Right ventricle myocardium inferior (tissue), 1 donor: ENCODE measurements around the gene ZNF717. TPM values are rescaled to one million over a fixed set of nuclear protein-coding genes. Genes with fewer than 3 reads are reported as not detected.
"Not testable (repeated sequence)": the region's sequence is repeated elsewhere in the genome, so short reads cannot be mapped to it uniquely, and the experiment has no call there.

Experiments used
- ATAC-seq: fragments of 200-7000 bp; cut with Tn5 transposase; one replicate; pipeline ENCODE4 v1.9.1; 2020; ENCODE audit warnings: mild to moderate bottlenecking, moderate library complexity
- DNase-seq: peaks from one replicate; pipeline ENCODE4 v3.0.0; 2021; ENCODE audit errors: missing footprints
- intact Hi-C: fragments of 100-400 bp; cut with DNase I; formaldehyde crosslinking; loops from one replicate; pipeline ENCODE4 v1.11.0; 2022
- long read RNA-seq: library from polyadenylated mRNA; unstranded; transcript quantifications from one replicate; pipeline ENCODE4 v2.0.0, GENCODE V29; 2021
- microRNA-seq: library from miRNA; unstranded; fragments of <30 nt; microRNA quantifications from one replicate; pipeline ENCODE4 v1.2.0, GENCODE V29; 2020
- total RNA-seq: library from RNA; stranded (reverse); fragmentation: NEBNext Ultra II Directional; extraction: Animal tissue kit (Norgen Biotek cat#: 25700); gene quantifications from one replicate; pipeline ENCODE4 v1.2.1, GENCODE V29; 2021
- donor health status: DM: no; HTN: yes; CAD: no; lungs with severe emphysema.

ZNF717 gene
- 7.5 TPM for total RNA-seq
- long read RNA-seq, result 0 reads

DNA sequence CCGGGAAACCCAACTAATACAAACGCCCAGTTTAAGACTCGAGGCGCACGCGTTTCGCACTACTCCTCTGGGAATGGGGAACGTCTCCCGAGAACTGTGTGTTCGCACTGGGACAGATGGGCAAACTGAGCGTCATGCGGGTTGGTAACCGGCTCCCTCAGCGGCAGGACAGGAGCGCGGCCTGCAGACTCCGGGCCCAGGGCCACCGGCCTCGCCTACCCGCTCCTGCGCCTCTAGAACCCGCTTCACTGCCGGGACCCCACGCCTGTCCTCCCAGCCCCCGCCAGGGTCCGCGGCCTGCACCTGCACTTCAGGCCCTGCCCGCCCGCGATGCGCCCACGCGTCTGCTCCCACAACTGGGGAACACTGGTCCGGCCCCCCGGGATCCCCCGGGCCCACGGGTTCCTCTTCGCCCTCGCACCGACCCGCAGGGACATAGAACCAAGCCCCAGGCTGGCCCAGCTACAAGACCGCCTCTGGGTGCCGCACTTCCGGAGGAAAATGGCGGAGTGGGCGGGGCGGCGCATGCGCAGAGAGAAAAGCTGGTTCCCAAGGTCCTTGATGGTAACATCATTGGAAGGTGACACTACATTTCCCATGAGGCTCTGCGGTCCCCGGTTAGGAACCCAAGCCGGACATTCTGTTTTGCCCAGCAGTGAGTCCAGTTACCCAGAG is at the start of gene ZNF717:
TSS of gene ZNF717 (minus strand) at position 469 of the 675 bp plus-strand sequence. CDS start 2,187 bp downstream, outside the sequence.
- intact Hi-C loops, ATAC-seq: not testable (repeated sequence)
- peak; percentile 94 for DNase-seq

DNA sequence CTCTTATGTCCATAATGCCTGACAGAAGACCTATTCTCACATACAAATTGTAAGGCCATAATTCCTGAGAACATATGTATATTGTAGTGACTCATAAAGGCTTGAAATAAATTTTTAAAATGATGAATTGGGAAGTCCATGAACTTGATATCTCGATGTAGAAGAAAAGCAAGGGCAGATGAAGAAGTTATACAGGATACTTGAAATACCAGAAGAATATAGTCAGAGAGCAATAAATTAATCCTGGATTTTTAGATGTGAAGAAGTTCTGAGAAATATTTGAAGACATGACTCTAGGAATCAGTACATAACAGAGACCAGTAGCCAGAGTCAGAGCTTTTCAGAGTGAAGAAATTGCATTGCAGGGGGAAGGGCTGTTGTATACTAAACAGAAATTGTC is 45.7 kb upstream of the ZNF717 start:
- ATAC-seq, DNase-seq, intact Hi-C loops: not testable (repeated sequence)

DNA sequence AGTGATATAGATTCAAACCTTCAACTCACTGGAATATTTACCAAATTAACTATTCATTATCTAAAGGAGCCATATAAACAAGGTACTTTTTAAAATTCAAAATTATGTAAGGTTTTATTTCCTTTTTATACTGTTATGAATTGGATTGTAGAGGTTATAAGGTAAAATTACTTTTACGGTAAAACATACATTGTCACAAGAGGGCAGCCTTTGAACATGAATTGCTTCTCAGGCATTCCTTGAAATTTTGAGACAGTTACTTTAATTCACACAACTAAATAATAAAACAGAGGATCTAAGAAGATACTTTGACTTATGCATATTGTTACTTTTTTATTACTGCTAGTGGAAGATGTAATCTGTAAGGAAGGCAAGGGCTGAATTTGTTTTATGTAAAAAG is 32.7 kb upstream of the ZNF717 start:
- intact Hi-C loops, DNase-seq, ATAC-seq: not testable (repeated sequence)

DNA sequence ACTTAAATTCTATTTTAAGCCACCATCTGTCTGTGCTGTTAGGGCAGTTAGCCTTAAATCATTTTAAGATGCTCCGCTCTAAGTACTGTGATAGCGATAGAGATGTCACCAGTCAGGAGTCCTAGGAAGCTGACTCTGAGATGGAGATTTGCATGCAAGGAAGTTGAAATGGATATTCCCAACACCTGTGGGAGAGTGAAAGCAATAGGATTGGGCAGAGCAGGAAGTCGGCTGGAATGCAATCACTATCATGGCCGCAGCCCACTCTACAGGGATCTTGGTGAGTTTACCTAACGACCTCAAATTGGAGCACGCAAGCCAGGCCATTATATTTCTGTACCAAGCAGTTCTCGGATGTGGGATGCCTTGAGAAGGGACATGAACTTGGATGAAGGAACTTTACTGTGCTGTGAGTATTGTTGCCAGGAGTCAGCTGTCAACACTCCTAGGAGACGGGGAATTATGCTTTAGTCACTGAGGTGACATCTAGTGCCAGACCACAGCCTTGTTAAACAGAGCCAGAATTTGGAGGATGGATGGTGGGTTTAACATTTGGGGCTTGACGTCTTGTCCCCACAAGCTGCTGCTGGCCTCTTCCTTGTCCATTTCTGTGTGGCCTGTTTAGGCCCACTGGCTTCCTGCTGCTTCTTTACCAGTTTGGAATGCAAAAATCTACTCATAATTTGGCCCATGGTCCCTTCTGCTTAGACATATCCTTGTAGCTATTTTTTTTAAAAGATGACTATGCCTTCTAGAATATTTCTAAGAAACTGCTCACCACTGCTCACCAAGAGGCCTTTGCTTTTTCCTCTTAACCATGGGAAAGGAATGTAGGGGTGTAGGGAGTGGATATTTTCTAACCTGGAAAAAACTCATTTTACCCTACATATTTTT is 31.2 kb upstream of the ZNF717 start:
- ATAC-seq, DNase-seq, intact Hi-C loops: not testable (repeated sequence)

DNA sequence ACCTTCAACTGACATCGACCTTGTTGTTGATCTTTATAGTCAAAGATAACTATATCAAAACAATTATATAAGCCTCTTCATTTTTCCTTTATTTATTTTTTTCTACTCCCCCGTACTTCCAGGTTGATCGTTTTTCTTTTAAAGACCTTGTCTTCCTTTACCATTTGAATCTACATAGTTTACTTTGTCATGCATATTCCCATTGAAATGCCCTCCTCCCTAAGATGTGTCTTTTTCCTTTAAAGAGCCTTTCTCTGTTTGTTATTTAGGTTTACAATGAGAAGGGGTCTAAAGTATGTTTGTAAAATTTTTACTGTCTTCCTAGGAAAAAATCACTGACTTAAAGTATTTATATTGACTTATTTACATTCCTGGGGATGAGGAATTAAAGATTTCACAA is 29.4 kb upstream of the ZNF717 start:
- DNase-seq (no peak), ATAC-seq (no peak)
- intact Hi-C loops, result no loop called here

DNA sequence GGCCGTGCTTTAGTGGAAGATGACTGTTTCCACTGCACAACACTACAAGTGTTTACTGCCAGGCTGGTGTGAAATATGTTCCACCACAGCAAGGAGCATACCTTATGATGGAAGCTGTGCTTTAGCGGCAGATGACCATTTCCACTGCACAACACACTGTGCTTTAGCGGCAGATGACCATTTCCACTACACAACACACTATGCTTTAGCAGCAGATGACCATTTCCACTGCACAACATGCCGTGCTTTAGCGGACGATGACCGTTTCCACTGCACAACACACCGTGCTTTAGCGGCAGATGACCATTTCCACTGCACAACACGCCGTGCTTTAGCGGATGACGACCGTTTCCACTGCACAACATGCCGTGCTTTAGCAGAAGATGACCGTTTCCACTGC is 2.8 kb downstream of the ZNF717 start:
- ATAC-seq, result no peak
- intact Hi-C loops, result no loop called here
- DNase-seq, result no peak

DNA sequence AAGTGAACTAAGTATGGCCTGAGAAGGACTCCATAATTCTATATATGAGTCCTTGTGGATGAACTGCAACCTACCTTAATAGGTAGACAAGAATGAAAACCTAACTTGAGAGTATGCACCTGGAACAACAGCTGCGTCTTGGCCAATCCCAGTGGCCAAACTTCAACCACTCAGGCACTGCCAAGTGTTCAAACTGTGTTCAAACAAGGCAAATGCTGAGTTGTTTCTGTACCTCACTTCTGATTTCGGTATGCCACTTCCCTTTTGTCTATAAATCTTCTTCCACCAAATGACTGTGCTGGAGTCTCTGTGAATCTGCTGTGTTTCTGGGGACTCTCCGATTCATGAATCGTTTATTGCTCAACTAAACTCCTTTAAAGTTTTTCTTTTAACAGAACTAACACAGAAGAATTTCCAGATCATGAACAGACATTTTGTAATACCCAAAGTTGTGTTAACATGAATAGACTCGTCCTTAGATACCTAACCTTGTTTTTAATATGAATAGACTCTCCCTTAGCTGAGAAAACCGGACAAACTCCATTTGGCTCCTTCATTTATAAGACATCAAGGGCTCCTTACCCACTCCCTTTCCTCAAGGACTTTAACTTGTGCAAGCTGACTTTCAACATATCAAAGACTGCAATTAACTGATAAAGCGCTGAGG is 4.1 kb downstream of the ZNF717 start:
- DNase-seq, result no peak
- intact Hi-C loops, result no loop called here
- no peak for ATAC-seq

DNA sequence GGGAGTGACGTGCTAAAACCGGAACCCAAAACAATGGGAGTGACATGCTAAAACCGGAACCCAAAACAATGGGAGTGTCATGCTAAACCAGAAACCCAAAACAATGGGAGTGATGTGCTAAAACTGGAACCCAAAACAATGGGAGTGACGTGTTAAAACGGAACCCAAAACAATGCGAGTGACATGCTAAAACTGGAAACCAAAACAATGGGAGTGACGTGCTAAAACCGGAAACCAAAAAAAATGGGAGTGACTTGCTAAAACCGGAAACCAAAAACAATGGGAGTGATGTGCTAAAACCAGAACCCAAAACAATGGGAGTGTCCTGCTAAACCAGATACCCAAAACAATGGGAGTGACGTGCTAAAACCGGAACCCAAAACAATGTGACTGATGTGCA is 7.6 kb downstream of the ZNF717 start:
- ATAC-seq, intact Hi-C loops, DNase-seq: not testable (repeated sequence)

DNA sequence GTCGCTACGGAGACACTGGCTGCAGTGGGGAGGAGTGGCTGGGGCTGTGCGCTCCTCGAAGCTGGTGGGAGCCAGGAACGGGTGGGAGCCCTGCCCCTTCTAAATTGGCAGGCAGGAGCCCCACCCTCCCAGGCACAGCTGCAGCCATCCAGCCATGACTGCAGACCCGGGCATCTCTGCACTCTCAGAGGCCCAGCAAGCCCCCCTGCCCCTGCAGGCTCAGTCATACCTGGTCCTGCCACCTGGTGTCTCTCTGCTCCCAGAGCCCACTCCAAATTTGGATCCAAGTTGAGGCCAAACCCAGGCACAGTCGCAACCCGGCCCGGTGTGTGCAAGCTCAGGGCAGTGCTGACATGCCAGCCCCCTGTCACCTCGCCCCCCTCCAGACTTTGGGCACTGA is 13.7 kb downstream of the ZNF717 start:
- DNase-seq, ATAC-seq, intact Hi-C loops: not testable (repeated sequence)

DNA sequence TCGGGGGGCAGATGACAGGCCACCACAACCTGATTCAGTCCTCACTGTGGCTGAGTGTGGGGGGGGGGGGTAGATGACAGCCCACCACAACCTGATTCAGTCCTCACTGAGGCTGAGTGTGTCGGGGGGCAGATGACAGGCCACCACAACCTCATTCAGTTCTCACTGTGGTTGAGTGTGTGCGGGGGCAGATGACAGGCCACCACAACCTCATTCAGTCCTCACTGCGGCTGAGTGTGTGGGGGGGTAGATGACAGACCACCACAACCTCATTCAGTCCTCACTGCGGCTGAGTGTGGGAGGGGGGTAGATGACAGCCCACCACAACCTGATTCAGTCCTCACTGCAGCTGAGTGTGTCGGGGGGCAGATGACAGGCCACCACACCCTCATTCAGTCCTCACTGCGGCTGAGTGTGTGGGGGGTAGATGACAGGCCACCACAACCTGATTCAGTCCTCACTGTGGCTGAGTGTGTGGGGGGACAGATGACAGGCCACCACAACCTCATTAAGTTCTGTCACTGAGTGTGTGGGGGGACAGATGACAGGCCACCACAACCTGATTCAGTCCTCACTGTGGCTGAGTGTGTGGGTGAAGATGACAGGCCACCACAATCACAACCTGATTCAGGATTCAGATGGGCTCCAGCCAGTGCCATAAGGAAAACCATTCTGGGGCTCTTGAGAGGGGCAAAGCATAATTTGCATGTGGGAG is 16.9 kb downstream of the ZNF717 start:
- intact Hi-C loops, result no loop called here
- no peak for DNase-seq
- ATAC-seq, result no peak

DNA sequence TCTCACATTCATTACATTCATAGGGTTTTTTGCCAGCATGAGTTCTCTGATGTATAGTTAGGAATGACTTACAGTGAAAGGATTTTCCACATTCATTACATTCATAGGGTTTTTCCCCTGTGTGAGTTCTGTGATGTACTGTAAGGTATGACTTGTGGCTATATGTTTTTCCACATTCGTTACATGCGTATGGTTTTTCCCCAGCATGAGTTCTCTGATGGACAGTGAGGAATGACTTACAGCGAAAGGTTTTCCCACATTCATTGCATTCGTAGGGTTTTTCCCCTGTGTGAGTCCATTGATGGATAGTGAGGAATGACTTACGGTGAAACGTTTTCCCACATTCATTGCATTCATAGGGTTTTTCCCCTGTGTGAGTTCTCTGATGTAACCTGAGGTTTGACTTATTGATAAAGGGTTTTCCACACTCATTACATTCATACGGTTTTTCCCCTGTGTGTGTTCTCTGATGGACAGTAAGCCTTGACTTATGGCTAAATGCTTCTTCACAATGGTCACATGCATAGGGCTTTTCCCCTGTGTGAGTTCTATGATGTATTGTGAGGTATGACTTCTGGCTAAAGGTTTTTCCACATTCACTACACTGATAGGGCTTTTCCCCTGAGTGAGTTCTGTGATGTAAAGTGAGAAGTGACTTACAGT is 47.4 kb downstream of the ZNF717 start:
- intact Hi-C loops, result no loop called here
- ATAC-seq (no peak), DNase-seq (no peak)

DNA sequence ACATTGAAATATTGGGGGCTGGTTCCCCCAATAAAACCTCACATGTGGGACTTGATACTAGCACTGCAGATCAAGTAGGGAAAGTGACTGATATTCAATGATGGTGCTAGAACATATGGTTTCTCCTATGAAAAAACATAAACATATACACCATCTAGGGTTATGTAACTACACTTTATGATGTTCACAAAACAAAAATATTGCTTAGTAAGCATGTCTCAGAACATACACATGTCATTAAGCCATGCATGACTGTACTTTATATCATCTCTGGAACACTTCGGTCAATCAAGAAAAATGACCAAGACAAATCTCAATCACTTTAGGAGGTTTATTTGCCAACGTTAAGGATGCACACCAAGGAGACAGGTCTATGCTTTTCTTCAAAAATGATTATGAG is 57.4 kb downstream of the ZNF717 start:
- intact Hi-C loops, result no loop called here
- ATAC-seq, result no peak
- no peak for DNase-seq

DNA sequence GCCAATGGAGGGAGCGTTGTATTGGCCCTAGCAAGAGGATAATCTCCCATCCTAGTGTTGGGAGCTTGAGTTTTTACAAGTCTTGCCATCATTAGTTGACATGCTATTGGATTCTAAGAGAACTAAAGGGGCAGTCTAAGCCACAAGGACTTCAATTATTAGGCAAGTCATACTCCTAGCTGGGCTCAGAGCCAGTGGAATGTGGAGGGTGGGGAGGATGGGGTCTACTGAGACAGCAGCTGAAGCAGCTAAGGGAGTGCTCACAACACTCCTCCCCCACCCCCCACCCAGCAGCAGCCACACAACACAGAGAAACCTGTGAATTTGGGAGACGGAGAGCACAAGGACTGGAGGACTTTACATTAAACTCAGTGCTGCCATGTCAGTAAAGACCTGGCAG is 93.3 kb downstream of the ZNF717 start:
- intact Hi-C loops, result no loop called here
- DNase-seq (no peak), ATAC-seq (no peak)

DNA sequence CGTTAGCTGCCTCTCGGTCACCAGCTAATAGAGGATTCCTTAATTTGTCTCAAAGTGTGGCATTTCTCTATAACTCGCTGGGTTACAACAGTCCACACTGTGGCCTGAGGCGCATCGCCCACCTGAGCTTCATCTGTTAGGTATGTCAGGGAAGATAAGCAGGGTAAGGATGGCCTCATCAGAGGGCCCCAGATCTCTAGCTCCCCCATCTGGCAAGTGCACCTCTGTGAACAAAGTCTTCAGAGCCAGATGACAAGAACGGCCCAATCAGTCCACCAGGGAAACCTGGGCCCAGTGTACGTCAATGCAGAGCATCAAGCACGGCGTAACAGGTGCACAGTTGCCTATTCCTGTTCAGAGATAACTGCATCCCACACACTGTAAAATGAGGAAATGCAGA is 98.0 kb downstream of the ZNF717 start:
- ATAC-seq, result no peak
- no peak for DNase-seq
- intact Hi-C loops, result no loop called here

Small RNA genes within 50 kb of the gene (microRNA-seq; reads per million reads assigned to microRNA genes)
- not detected for gene MIR4273

Other genes with a start within 250 kb of the ZNF717 start
- not detected for gene FRG2C, start 121.2 kb downstream of the ZNF717 start, total RNA-seq